ENCODE results near the gene ATP5F1B. TPM values are rescaled to one million over a fixed set of nuclear protein-coding genes. Genes with fewer than 3 reads are reported as not detected.

ATP5F1B gene
- total and polyA plus RNA-seq, 2 donors (not counting 1 experiment from before 2014, with no cell fraction given) = 613 to 965 TPM

DNA sequence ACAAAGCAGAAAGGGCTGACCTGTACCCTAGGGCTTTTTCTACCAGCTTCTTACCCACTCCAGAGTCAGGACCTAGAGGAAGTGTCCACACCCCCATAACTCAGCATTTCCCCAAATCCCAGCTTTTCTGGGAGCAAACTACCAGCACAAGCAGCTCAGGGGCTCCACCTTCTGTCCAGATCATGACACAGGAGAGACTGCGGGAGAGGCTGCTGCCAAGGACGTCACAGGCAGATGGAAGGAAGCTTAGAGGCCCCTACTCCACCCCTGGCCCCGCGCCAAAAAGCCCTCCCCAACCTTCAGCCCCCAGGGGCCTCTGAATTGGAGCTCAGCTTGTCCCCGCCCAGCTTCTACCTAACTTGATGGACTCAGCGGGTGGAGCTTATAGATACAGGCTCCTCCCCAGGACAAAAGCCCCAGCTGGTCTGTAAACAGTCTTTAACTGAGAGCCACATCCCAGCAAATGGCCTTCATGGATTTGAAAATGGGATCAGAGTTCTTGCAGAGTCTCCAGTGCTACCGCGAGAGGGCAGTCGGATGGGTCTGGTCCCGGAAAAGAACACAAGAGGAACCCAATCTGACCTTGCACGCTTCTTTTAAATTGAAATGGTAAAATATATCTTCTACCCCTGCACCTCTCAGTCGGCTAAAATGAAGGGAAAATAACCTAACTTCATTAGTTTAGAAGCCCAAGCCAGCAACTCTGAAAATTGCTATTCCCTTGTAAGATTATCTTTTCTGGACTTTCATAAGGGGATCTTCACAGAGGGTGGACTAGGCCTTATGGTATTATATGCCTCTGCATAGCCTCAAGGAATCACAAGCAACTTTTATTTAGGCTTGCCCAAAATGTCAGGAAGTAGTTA is 8.9 kb downstream of the ATP5F1B start:
- no peaks in the 10 kb centered on the region for H4K20me1 ChIP-seq (ENCODE audit: control insufficient read depth, extremely low read depth, insufficient read depth, low read length)
- peaks cover 11% of the 10 kb centered on the region for H3K36me3 ChIP-seq (ENCODE audit: control insufficient read depth, insufficient read depth, low read length)
- peaks cover 16% of the 10 kb centered on the region for H3K4me1 ChIP-seq (ENCODE audit: control insufficient read depth, extremely low read depth, insufficient read depth, low read length)
- TF ChIP-seq, protein P1, sequence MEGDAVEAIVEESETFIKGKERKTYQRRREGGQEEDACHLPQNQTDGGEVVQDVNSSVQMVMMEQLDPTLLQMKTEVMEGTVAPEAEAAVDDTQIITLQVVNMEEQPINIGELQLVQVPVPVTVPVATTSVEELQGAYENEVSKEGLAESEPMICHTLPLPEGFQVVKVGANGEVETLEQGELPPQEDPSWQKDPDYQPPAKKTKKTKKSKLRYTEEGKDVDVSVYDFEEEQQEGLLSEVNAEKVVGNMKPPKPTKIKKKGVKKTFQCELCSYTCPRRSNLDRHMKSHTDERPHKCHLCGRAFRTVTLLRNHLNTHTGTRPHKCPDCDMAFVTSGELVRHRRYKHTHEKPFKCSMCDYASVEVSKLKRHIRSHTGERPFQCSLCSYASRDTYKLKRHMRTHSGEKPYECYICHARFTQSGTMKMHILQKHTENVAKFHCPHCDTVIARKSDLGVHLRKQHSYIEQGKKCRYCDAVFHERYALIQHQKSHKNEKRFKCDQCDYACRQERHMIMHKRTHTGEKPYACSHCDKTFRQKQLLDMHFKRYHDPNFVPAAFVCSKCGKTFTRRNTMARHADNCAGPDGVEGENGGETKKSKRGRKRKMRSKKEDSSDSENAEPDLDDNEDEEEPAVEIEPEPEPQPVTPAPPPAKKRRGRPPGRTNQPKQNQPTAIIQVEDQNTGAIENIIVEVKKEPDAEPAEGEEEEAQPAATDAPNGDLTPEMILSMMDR (conservative IDR thresholded peaks at IDR 0.05 in 1 of 2, IDR thresholded peaks at IDR 0.05 in 1 of 2; ENCODE audit: low read depth in 1 of 2, low read length in 2 of 2) = peak; percentile 53 to 82
- no peak for TF ChIP-seq EZH2 (IDR thresholded peaks at IDR 0.05; ENCODE audit: low read length, missing control alignments)
- peak overlapping the region; percentile 35 for H3K9ac ChIP-seq (ENCODE audit: insufficient read depth, low read length)
- H3K27me3 ChIP-seq (ENCODE audit: control insufficient read depth, insufficient read depth, low read length) = no peaks in the 10 kb centered on the region
- peaks cover 44% of the 10 kb centered on the region for H3K79me2 ChIP-seq (ENCODE audit: control insufficient read depth, insufficient read depth, low read length)
- peak overlapping the region; percentile 72 for H3K4me2 ChIP-seq (ENCODE audit: extremely low read depth, insufficient read depth, low read length)
- H3K9me3 ChIP-seq (ENCODE audit: control insufficient read depth, insufficient read depth, low read depth, low read length) = no peaks in the 10 kb centered on the region
- peak; percentile 99 to 100 for DNase-seq (ENCODE audit: low read depth in 2 of 2)
- peak overlapping the region; percentile 78 for H3K27ac ChIP-seq (ENCODE audit: insufficient read depth, low read length)
- no peak overlapping the region for H2AFZ ChIP-seq (ENCODE audit: low read length)
- peak overlapping the region; percentile 69 to 80 (median 77) for H3K4me3 ChIP-seq (replicated peaks in 1 of 4; ENCODE audit: control extremely low read depth in 1 of 4, insufficient read depth in 1 of 4, low read depth in 3 of 4, low read length in 4 of 4)

DNA sequence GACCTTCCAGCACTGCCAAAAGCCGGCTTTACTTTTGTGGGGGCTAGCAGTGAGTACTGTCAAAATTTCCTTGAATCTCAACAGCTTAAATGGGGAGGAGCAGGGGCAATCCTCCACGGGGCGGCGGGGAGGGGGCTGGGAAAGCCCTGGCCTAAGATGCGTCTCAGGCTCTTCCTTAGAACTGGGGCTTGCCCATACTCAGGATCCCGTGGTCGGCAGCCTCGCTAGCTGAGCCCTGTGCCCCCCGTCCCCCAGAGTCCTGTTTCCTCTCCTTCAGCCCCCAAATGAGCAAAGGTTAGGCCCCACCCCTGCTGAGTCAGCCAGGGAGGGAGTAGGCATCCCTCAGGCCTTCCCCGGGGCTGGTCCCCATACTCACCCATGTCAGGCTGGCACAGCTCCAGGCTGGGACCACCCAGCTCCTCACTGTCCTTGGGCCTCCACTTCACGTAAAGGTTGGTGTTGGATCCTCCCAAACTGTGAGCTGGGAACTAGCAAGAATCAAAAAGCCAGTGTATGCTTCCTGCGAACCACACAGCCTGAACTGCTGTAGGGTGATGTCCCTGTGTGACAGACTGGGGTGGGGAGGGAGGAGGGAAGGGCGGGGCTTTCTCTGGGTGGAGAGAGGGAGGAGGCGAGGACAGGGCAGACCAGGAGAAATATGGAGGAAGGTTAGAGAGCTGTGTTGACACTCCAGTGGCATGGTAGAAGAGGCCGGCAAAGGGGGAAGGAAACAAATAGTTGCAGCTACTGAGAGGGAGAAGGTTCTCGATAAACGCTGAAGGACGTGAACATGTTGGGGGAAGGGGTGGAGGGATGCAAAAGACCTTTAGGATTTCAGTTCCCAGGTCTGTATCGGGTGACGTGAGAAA is 9.7 kb downstream of the ATP5F1B start:
- Histone ChIP-seq H3K9ac (ENCODE audit: insufficient read depth, low read length) (peak overlapping the region; percentile 67), H3K27me3 (ENCODE audit: control insufficient read depth, insufficient read depth, low read length) (no peaks in the 10 kb centered on the region), H3K4me2 (ENCODE audit: extremely low read depth, insufficient read depth, low read length) (peak overlapping the region; percentile 72), H3K4me3 (replicated peaks in 1 of 4; ENCODE audit: control extremely low read depth in 1 of 4, insufficient read depth in 1 of 4, low read depth in 3 of 4, low read length in 4 of 4) (peak overlapping the region; percentile 69 to 80 (median 77)), H3K27ac (ENCODE audit: insufficient read depth, low read length) (peak overlapping the region; percentile 78), H2AFZ (ENCODE audit: low read length) (peak overlapping the region; percentile 76), H3K9me3 (ENCODE audit: control insufficient read depth, insufficient read depth, low read depth, low read length) (no peaks in the 10 kb centered on the region), H3K4me1 (ENCODE audit: control insufficient read depth, extremely low read depth, insufficient read depth, low read length) (peaks cover 17% of the 10 kb centered on the region), H3K36me3 (ENCODE audit: control insufficient read depth, insufficient read depth, low read length) (peaks cover 11% of the 10 kb centered on the region), H3K79me2 (ENCODE audit: control insufficient read depth, insufficient read depth, low read length) (peaks cover 46% of the 10 kb centered on the region), H4K20me1 (ENCODE audit: control insufficient read depth, extremely low read depth, insufficient read depth, low read length) (no peaks in the 10 kb centered on the region)
- DNase-seq (ENCODE audit: low read depth in 2 of 2) = peak; percentile 82 to 88
- TF ChIP-seq, protein P1 (conservative IDR thresholded peaks at IDR 0.05 in 1 of 2, IDR thresholded peaks at IDR 0.05 in 1 of 2; ENCODE audit: low read depth in 1 of 2, low read length in 2 of 2) = no peak
- no peak for TF ChIP-seq EZH2 (IDR thresholded peaks at IDR 0.05; ENCODE audit: low read length, missing control alignments)
